Activated CD8-positive, alpha-beta memory T cell treated with anti-CD3 and anti-CD28 coated beads for 1 hour (primary cell): ENCODE measurements around the gene ANXA11.
"Not testable (repeated sequence)": the region's sequence is repeated elsewhere in the genome, so short reads cannot be mapped to it uniquely, and the experiment has no call there.

Experiments used
- DNase-seq, 2 donors: peaks; one replicate each; pipeline ENCODE4 v3.0.0-alpha.2; 2020; ENCODE audit warnings: low read depth in 1 of 2; ENCODE audit errors: extremely low read depth in 1 of 2

ANXA11 gene

DNA sequence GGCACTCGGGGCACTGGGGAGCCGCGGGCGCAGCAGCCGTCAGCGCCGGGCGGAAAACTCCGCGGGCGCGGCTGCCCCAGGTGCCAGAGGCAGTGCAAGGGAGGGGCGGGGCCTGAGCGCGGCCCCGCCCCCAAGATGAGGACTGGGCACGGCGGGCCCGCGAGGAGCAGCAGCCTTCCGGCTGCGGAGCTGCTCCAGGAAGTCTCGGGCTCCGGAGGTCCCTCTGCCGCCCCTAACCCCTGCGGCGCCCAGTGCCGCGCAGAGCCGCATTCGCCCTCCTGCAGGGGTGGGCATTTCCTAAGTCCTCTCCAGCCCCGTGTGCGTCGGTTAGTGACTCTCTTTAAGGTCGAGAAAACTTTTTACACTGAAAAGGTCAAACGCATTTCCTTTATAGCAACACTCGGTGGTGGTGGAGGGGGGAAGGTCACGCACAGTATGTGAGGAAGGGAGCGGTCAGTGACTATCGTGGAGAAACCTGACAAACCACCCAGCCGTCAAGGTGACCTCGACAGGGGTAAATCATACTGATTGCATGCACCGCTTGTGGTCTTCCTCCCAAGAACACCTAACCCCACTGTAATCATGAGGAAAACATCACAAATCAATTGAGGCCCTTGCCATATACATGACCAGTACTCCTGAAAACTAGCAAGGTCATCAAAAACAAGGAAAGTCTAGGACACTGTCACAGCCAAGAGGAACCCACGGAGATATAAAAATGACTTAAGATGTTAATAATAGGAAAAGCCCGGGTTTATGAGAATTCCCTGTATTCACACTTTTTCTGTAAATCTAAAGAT lies at the start of gene ANXA11:
Gene ANXA11, minus strand, starts transcription at position 61 of the 800 bp plus-strand sequence. CDS start 32,676 bp downstream, outside the sequence.
- DNase-seq, result peak; percentile 51 to 80

- DNase-seq, result not testable (repeated sequence)
Measured at GRCh38 chr10:80254726-80255125, 49.4 kb upstream of the ANXA11 start.

DNA sequence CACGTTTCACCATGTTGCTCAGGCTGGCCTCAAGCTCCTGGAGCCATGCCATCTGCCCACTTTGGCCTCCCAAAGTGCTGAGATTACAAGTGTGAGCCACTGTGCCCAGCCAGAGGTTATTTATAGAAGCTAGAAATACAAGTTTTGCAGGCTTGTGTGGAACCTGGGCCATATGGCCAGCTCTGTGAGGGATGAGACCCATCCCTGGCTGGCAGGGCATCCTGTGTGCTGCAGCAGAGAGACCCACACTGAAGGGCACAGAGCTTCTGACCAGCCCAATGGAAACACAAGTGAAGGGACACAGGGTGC lies 48.6 kb upstream of the ANXA11 start:
- DNase-seq, result not testable (repeated sequence)

- DNase-seq, result no peak
Measured at GRCh38 chr10:80253266-80253962, 48.1 kb upstream of the ANXA11 start.

- DNase-seq, result no peak
Measured at GRCh38 chr10:80252296-80252887, 47.1 kb upstream of the ANXA11 start.

DNA sequence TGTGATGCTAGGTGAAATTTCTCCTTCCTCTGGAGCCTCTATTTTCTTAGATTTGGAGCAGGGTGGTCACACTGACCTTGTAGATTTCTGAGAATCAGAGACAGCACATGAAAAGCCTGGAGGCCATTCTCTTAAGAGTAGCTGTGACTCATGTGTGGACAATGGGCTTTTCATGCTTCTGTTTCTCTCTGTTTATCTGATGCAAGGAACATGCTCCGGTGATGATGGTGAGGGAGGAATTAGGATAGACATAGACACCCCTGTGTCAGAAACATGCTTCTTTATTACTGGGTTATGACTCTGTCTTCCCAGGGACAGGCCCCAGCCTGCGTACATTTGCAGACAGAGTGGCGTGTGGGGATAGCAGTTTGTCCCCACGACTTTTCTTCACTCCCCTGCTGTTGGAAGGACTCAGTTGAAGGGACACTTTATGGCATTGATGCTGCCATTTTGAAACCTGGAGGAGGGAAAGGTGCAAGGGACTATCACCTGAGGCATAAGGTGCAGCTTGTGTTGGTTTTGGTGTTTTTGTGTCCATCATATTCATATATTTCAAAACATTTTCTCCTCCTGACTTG lies 46.5 kb upstream of the ANXA11 start:
- not testable (repeated sequence) for DNase-seq

DNA sequence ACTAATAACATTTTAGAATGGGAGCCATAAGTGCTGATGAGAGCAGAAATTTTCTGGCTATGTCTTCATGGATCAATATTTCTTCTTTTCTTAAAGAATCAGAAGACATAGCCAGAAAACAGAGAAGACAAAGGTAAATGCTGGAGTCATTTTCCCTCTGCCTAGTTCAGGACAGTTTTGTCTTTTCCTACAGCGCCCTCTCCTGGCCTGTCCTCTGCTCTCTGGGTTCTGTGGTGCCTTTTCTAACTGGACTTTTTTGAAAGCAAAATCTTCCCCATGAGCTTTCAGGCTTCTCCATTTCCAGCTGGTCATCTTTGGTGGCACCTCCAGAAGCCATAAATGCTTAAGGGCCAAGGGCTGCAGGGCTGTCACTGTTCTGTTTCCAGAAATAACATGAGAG lies 45.1 kb upstream of the ANXA11 start:
- DNase-seq, result not testable (repeated sequence)

- DNase-seq, result not testable (repeated sequence)
Measured at GRCh38 chr10:80249906-80250305, 44.6 kb upstream of the ANXA11 start.

- not testable (repeated sequence) for DNase-seq
Measured at GRCh38 chr10:80247611-80248010, 42.3 kb upstream of the ANXA11 start.

DNA sequence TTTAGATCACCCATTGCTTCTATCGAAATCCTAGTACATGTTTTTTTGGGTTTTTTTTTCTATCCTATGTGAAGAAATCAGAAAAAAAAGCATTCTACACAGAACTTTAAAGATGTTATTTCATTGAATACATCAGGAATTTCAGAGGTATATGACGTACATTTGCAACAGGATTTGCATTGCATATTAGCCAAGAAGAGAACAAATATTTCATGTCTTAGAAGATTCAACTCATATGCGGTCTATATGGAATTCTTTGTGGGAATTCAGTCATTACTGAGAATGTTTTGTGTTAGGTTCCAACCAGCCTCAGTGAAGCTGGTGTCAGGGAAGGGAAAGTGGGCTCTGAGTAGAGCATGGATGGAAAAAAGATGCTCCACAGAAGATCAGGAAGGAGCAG lies 39.0 kb upstream of the ANXA11 start:
- not testable (repeated sequence) for DNase-seq

GRCh38 chr10:80242341-80242740 lies 37.0 kb upstream of the ANXA11 start:
- DNase-seq, result not testable (repeated sequence)

- DNase-seq, result not testable (repeated sequence)
Measured at GRCh38 chr10:80236457-80236856, 31.1 kb upstream of the ANXA11 start.

- not testable (repeated sequence) for DNase-seq
Measured at GRCh38 chr10:80234331-80235235, 29.2 kb upstream of the ANXA11 start.

GRCh38 chr10:80233871-80234270 lies 28.5 kb upstream of the ANXA11 start:
- DNase-seq, result not testable (repeated sequence)

DNA sequence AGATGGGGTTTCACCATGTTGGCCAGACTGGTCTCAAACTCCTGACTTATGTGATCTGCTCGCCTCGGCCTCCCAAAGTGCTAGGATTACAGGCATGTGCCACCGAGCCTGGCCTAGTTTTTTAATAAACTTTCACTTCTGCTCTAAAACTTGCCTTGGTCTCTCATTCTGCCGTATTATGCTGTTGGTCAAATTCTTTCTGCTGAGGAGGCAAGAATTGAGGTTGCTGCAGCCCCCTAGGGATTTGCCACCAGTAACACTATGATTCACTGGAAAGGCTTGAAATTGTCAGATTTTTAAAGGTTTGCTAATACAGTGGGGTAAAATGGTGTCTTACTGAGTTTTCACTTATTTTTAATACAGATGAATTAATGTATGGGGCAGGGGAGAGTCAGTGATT lies 21.4 kb upstream of the ANXA11 start:
- not testable (repeated sequence) for DNase-seq

GRCh38 chr10:80223031-80223419 lies 17.7 kb upstream of the ANXA11 start:
- DNase-seq, result not testable (repeated sequence)

DNA sequence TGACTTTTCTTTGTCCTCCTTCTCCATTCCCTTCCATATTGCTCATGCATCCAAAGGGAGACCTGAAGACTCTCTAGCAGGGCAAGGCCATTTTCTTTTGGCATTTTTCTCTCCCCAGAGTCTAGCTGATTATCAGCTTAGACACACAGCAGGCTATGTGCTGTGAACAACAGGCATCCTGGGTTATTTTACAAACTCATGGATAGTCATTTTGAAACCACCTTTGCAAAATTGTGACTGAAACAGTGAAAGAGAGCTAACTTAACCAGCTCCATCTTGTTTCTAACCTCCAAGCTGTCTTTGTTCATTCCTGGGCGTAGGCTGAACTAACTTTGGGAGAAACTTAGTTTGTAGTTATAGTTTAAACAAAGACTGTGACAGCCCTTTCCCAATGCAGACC lies 13.5 kb upstream of the ANXA11 start:
- DNase-seq, result not testable (repeated sequence)

GRCh38 chr10:80214368-80214982 lies 9.1 kb upstream of the ANXA11 start:
- DNase-seq, result not testable (repeated sequence)

GRCh38 chr10:80212535-80213115 lies 7.3 kb upstream of the ANXA11 start:
- DNase-seq, result not testable (repeated sequence)

DNA sequence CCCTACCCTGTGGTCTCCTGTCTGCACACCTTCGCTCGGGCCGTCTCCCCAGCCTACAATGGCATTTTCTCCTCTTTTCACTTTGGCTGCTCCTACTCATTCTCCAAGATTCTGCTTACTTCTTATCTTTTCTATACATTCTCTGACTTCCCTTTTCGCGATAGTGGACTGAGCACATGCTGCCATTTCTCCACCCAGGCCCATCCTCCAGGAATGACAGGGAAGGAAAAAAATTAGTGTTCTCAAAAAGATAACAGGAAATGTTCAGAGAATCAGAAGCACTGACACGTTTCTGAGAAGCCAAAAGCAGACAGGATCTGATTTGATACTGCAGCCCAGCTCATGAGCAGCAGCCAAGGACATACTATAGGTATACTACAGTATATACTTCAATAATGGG lies 6.4 kb upstream of the ANXA11 start:
- DNase-seq, result no peak
